ENCODE results near the gene DPH7.
"Not testable (repeated sequence)": the region's sequence is repeated elsewhere in the genome, so short reads cannot be mapped to it uniquely, and the experiment has no call there.

The DPH7 gene

GRCh38 chr9:137578518-137579258, at the start of gene DPH7:
Gene DPH7 (minus strand): TSS chr9:137578925. CDS start chr9:137578777, 148 bp downstream.
- peak; percentile 97 for DNase-seq (ENCODE audit: low spot score)

GRCh38 chr9:137627406-137627805, 48.7 kb upstream of the DPH7 start:
- DNase-seq (ENCODE audit: low spot score): not testable (repeated sequence)

GRCh38 chr9:137626464-137626863, 47.7 kb upstream of the DPH7 start:
- no peak for DNase-seq (ENCODE audit: low spot score)

- not testable (repeated sequence) for DNase-seq (ENCODE audit: low spot score)
Observed at GRCh38 chr9:137622211-137622610, 43.5 kb upstream of the DPH7 start.

GRCh38 chr9:137621131-137621757, 42.5 kb upstream of the DPH7 start:
- no peak for DNase-seq (ENCODE audit: low spot score)

GRCh38 chr9:137620581-137620980, 41.9 kb upstream of the DPH7 start:
- no peak for DNase-seq (ENCODE audit: low spot score)

- DNase-seq (ENCODE audit: low spot score): no peak
Observed at GRCh38 chr9:137620048-137620405, 41.3 kb upstream of the DPH7 start.

GRCh38 chr9:137619240-137620047, 40.7 kb upstream of the DPH7 start:
- peak; percentile 65 for DNase-seq (ENCODE audit: low spot score)

- peak; percentile 97 for DNase-seq (ENCODE audit: low spot score)
Observed at GRCh38 chr9:137618105-137619067, 39.7 kb upstream of the DPH7 start, which contains the start of gene EHMT1. Gene EHMT1 (plus strand): TSS chr9:137619005. CDS start chr9:137619029, 24 bp downstream.

GRCh38 chr9:137615387-137615871, 36.7 kb upstream of the DPH7 start:
- DNase-seq (ENCODE audit: low spot score): no peak

GRCh38 chr9:137614631-137615386, 36.1 kb upstream of the DPH7 start:
- DNase-seq (ENCODE audit: low spot score): no peak

GRCh38 chr9:137613738-137614523, 35.2 kb upstream of the DPH7 start:
- no peak for DNase-seq (ENCODE audit: low spot score)

- DNase-seq (ENCODE audit: low spot score): no peak
Observed at GRCh38 chr9:137613259-137613658, 34.5 kb upstream of the DPH7 start.

- no peak for DNase-seq (ENCODE audit: low spot score)
Observed at GRCh38 chr9:137612741-137613142, 34.0 kb upstream of the DPH7 start.

GRCh38 chr9:137611623-137612609, 33.2 kb upstream of the DPH7 start:
- DNase-seq (ENCODE audit: low spot score): peak; percentile 55

GRCh38 chr9:137610944-137611343, 32.2 kb upstream of the DPH7 start:
- no peak for DNase-seq (ENCODE audit: low spot score)

GRCh38 chr9:137607141-137607857, 28.6 kb upstream of the DPH7 start:
- peak; percentile 25 for DNase-seq (ENCODE audit: low spot score)

- DNase-seq (ENCODE audit: low spot score): no peak
Observed at GRCh38 chr9:137606734-137607138, 28.0 kb upstream of the DPH7 start.
